Measurements from ENCODE around the gene FUOM. TPM values are rescaled to one million over a fixed set of nuclear protein-coding genes. Genes with fewer than 3 reads are reported as not detected.

Gene FUOM
- total RNA-seq, 6 donors from 2014 or later, result 15.4 to 37.5 (median 26.0) TPM

DNA sequence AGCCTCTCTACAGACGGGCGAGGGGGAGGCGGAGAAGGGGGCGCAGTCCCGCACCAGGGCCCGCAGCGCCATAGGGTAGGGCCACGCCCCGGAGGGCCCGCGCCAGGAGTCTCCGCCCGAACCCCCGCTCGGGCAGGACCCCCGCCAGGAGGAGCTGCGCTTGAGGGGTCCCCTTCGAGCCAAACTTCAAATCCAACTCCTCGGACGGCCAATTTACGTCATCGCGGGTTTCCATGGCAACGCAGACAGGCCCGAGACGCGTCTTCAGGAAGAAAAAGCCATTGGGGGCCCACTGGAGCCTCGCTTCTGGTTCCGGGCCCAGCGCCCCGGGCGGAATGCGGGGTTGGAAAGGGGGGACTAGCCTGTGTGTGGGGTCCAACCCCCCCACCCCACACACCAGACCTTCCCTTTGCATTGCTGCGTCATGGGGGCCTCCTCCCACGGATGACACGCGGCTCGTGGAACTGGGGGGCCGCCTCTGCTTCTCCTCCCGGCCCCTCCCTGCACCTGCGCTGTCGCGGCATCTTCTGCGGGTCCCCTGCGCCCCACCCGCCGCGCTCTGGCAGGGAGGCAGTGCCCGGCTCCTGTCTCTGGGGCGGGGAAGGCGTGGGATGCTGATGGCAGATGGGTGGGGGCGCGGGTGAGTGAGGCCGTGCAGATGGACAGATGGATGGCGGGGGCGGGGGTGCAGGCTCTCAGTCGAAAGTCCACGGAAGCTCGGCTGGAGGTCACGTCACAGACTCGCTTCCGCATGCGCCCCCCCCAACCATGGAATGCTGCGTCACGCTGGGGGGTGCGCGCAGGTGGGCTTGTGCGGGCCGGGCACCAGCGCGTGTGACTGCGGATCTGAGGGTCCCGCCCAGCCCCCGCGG, 22.3 kb downstream of the FUOM start:
- H3K27me3 ChIP-seq, result peaks cover 0 to 35% (median 24%) of the 10 kb centered on the region in 4 donors
- 4% methylated on average over 23 to 70 of the region's 75 CpGs for WGBS, 2 donors
- TF ChIP-seq POLR2A (IDR thresholded peaks at IDR 0.05) (no peak), EP300 (IDR thresholded peaks at IDR 0.05) (no peak)
- H3K9me3 ChIP-seq, result no peaks in the 10 kb centered on the region
- no peaks in the 10 kb centered on the region for H3K36me3 ChIP-seq
- H3K4me1 ChIP-seq, result peaks cover 21 to 25% (median 22%) of the 10 kb centered on the region in 4 donors
- H3K4me3 ChIP-seq, result peak overlapping the region in 3 of 4 donors; percentile 33 to 45 (median 40)
- DNase-seq (peak in 1 of 2 donors; percentile 84), ATAC-seq (ENCODE audit: low FRiP score in 2 of 2) (peak; percentile 46 to 60)
- peak overlapping the region in 2 of 4 donors; percentile 10 to 52 for H3K27ac ChIP-seq

DNA sequence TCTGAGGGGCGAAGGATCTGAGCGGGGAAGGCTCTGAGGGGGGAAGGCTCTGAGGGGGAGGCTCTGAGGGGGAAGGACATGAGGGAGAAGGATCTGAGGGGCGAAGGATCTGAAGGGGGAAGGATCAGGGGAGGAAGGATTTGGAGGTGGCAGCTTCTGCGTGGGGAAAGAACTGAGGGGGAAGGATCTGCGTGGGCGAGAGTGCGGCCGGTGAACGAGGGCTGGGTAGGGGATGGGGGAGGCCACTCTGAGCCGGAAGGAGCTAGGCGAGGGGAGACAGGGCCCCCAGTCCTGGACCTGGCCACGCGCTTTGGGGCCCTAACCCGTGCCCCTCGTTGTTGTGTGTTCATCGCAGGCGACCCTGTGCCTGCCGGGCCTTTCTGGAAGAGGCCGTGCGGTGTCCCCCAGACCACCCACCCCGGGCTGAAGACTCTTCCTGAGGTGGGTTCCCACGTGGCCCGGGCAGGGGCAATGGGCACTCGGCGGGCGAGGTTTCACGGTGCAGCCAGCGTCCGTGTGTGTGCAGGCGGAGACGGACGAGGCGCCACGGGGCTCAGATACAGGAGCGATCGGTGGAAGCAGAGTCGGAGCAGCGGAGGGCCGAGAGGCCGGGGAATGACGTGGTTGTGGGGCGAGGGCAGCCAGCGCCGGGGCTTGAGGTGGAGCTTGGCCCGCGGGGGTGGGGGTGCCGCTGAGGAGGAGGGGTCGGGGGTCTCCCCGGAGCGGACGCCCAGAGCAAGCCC, 23.1 kb downstream of the FUOM start:
- TF ChIP-seq POLR2AphosphoS5 (IDR thresholded peaks at IDR 0.05) (no peak), POLR2A (IDR thresholded peaks at IDR 0.05) (no peak)
- ATAC-seq (ENCODE audit: low FRiP score in 2 of 2) (peak in 1 of 2 donors; percentile 42), DNase-seq (peak in 1 of 2 donors; percentile 88)
- H3K9me3 ChIP-seq, result no peaks in the 10 kb centered on the region
- WGBS, 2 donors, result 14 to 34% methylated on average over 20 to 42 of the region's 51 CpGs
- H3K36me3 ChIP-seq, result no peaks in the 10 kb centered on the region
- peaks cover 26 to 30% (median 26%) of the 10 kb centered on the region in 4 donors for H3K4me1 ChIP-seq
- H3K27me3 ChIP-seq, result peaks cover 0 to 38% (median 24%) of the 10 kb centered on the region in 4 donors
- peak overlapping the region in 2 of 4 donors; percentile 10 to 52 for H3K27ac ChIP-seq
- H3K4me3 ChIP-seq, result peak overlapping the region in 3 of 4 donors; percentile 33 to 45 (median 40)

GRCh38 chr10:133332936-133333699, 24.7 kb downstream of the FUOM start:
- TF ChIP-seq, protein P1, sequence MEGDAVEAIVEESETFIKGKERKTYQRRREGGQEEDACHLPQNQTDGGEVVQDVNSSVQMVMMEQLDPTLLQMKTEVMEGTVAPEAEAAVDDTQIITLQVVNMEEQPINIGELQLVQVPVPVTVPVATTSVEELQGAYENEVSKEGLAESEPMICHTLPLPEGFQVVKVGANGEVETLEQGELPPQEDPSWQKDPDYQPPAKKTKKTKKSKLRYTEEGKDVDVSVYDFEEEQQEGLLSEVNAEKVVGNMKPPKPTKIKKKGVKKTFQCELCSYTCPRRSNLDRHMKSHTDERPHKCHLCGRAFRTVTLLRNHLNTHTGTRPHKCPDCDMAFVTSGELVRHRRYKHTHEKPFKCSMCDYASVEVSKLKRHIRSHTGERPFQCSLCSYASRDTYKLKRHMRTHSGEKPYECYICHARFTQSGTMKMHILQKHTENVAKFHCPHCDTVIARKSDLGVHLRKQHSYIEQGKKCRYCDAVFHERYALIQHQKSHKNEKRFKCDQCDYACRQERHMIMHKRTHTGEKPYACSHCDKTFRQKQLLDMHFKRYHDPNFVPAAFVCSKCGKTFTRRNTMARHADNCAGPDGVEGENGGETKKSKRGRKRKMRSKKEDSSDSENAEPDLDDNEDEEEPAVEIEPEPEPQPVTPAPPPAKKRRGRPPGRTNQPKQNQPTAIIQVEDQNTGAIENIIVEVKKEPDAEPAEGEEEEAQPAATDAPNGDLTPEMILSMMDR (IDR thresholded peaks at IDR 0.05), result no peak
- TF ChIP-seq POLR2AphosphoS5 (IDR thresholded peaks at IDR 0.05) (no peak), POLR2A (IDR thresholded peaks at IDR 0.05) (no peak), EP300 (IDR thresholded peaks at IDR 0.05) (no peak)

DNA sequence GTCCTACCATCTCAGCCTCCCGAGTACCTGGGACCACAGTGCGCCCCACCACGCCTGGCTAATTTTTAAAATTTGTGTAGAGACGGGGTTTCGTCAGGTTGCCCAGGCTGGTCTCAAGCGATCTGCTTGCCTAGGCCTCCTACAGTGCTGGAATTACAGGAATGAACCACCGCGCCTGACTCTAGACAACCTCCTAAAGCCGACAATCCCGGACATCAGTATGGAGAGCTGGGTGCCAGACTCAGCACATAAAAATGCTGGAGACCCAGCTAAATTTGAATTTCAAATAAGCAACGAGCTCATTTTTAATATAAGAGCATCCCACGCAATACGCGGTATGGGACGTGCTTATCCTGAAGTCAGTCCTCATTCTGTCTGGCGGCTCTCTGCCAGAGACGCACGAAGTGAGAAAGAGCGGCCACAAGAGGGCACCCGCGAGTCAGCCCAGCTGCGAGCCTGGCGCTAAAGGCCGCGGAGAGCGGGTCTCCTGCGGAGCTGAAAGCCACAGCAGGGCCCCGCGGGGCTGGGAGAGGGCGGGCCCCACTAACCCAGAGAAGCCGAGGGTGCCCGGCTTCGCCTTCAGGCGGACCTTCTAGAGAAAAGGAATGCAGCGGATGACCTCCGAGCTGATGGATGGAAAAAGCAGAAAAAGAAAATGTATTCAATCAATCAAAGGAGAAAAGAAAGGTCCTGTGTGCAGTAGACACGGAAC, 28.2 kb downstream of the FUOM start:
- Histone ChIP-seq H3K4me1 (peaks cover 17 to 28% (median 23%) of the 10 kb centered on the region in 4 donors), H3K9me3 (no peaks in the 10 kb centered on the region), H3K4me3 (peak overlapping the region in 2 of 4 donors; percentile 17 to 35), H3K27ac (no peak overlapping the region), H3K27me3 (peaks cover 11 to 56% (median 42%) of the 10 kb centered on the region in 4 donors), H3K36me3 (no peaks in the 10 kb centered on the region)
- 8 to 9% methylated on average over 37 of the region's 37 CpGs for WGBS, 2 donors
- DNase-seq (peak; percentile 85 to 92), ATAC-seq (ENCODE audit: low FRiP score in 2 of 2) (peak; percentile 87 to 93)
- no peak for TF ChIP-seq POLR2A (IDR thresholded peaks at IDR 0.05)
- TF ChIP-seq POLR2AphosphoS5 (IDR thresholded peaks at IDR 0.05), result no peak
- TF ChIP-seq, protein P1 (IDR thresholded peaks at IDR 0.05), result peak; percentile 76 to 89 (median 82)

More at GRCh38 chr10:133332936-133333699, 24.7 kb downstream of the FUOM start:
- WGBS, 2 donors, result 79 to 83% methylated on average over 29 of the region's 30 CpGs
- Histone ChIP-seq H3K9me3 (no peaks in the 10 kb centered on the region), H3K27me3 (peaks cover 0 to 51% (median 35%) of the 10 kb centered on the region in 4 donors), H3K4me1 (peaks cover 26 to 35% (median 29%) of the 10 kb centered on the region in 4 donors), H3K36me3 (no peaks in the 10 kb centered on the region), H3K27ac (no peak overlapping the region), H3K4me3 (no peak overlapping the region)
- no peak for ATAC-seq (ENCODE audit: low FRiP score in 2 of 2)
- DNase-seq, result peak in 1 of 2 donors; percentile 37

Data from upper lobe of left lung (tissue), 6 donors.